Esophagus muscularis mucosa (tissue), 4 donors: Measurements from ENCODE around the gene ATG10. TPM values are rescaled to one million over a fixed set of nuclear protein-coding genes. Genes with fewer than 3 reads are reported as not detected.

ENCODE experiments used
- DNase-seq: peaks from one replicate; pipeline ENCODE4 v3.0.0-alpha.2; 2017; ENCODE audit errors: extremely low spot score
- H3K27ac ChIP-seq, 4 donors: fragments of 200-600 bp; sonication (generic); replicated peaks in 1 of 4; 1 replicate in 3 of 4; 2 replicates in 1 of 4; pipeline ENCODE4 v1.5.1; 2016 to 2019; ENCODE audit warnings: mild to moderate bottlenecking in 1 of 4
- H3K27me3 ChIP-seq, 4 donors: fragments of 200-600 bp; sonication (generic); one replicate each; pipeline versions ENCODE4 v1.5.1 to v1.6.0; 2016 to 2019
- H3K36me3 ChIP-seq, 4 donors: fragments of 200-600 bp; sonication (generic); one replicate each; pipeline ENCODE4 v1.5.1; 2016 to 2019
- H3K4me1 ChIP-seq, 4 donors: fragments of 200-600 bp; sonication (generic); one replicate each; pipeline ENCODE4 v1.5.1; 2016 to 2019
- H3K4me3 ChIP-seq, 4 donors: fragments of 200-600 bp; sonication (generic); 1 replicate in 2 of 4; 2 replicates in 2 of 4; pipeline ENCODE4 v1.5.1; 2016 to 2019; ENCODE audit warnings: mild to moderate bottlenecking in 4 of 4, moderate library complexity in 1 of 4
- H3K9me3 ChIP-seq, 4 donors: fragments of 200-600 bp; sonication (generic); 1 replicate in 3 of 4; 2 replicates in 1 of 4; pipeline ENCODE4 v1.5.1; 2016 to 2019
- CTCF ChIP-seq, 3 experiments: fragments of 200-600 bp in 2 of 3; fragments of 450-650 bp in 1 of 3; sonication (generic) in 2 of 3; IDR thresholded peaks; one replicate each; pipeline ENCODE4 v1.5.1; 2017 to 2019; ENCODE audit warnings: antibody characterized with exemption in 3 of 3, mild to moderate bottlenecking in 2 of 3, moderate library complexity in 1 of 3
- EP300 ChIP-seq: sonication (generic); formaldehyde crosslinking; IDR thresholded peaks from one replicate; pipeline ENCODE4 v1.6.1; 2017; ENCODE audit warnings: antibody characterized with exemption
- POLR2A ChIP-seq: fragments of 450-650 bp; IDR thresholded peaks from one replicate; pipeline ENCODE4 v1.6.1; 2017; ENCODE audit warnings: antibody characterized with exemption, moderate library complexity, mild to moderate bottlenecking, low read depth
- POLR2AphosphoS5 ChIP-seq, 2 donors: sonication (generic); formaldehyde crosslinking; IDR thresholded peaks; one replicate each; pipeline ENCODE4 v1.6.1; 2017; ENCODE audit warnings: antibody characterized with exemption in 2 of 2
- WGBS: methylation state at CpG from one replicate; pipeline ENCODE4 v1.1.5; 2018; 5-methylcytosine and 5-hydroxymethylcytosine counted together
- intact Hi-C: fragments of 100-400 bp; cut with DNase I; formaldehyde crosslinking; loops from one replicate; pipeline ENCODE4 v1.15.1; 2023
- total RNA-seq, 4 donors: library from RNA; depleted of rRNA; stranded (reverse); fragments of >200 nt; gene quantifications; one replicate each; pipeline versions ENCODE4 v1.1.0 to v1.2.1, GENCODE V29; 2016

Gene ATG10
- total RNA-seq, 4 donors from 2014 or later, result 5.2 to 9.1 (median 7.3) TPM

GRCh38 chr5:82168294-82168693 lies 196.5 kb downstream of the ATG10 start:
- no peaks in the 10 kb centered on the region for H3K27me3 ChIP-seq
- peaks cover 11 to 40% (median 25%) of the 10 kb centered on the region in 4 donors for H3K4me1 ChIP-seq
- no peaks in the 10 kb centered on the region for H3K36me3 ChIP-seq
- intact Hi-C loops, result loop anchor here (5.0 kb wide), 2 partner anchors 316 to 741 kb away; no protein-coding TSS in a partner anchor
- TF ChIP-seq EP300, result no peak
- TF ChIP-seq POLR2AphosphoS5 (IDR thresholded peaks at IDR 0.05), result no peak
- no peak for TF ChIP-seq CTCF (IDR thresholded peaks at IDR 0.05)
- no peaks in the 10 kb centered on the region for H3K9me3 ChIP-seq
- DNase-seq, result no peak
- no peak overlapping the region for H3K4me3 ChIP-seq
- no peak overlapping the region for H3K27ac ChIP-seq

- Histone ChIP-seq H3K27me3 (no peaks in the 10 kb centered on the region), H3K4me3 (no peak overlapping the region), H3K27ac (no peak overlapping the region), H3K36me3 (no peaks in the 10 kb centered on the region), H3K9me3 (no peaks in the 10 kb centered on the region), H3K4me1 (peaks cover 11 to 30% (median 24%) of the 10 kb centered on the region in 4 donors)
- intact Hi-C loops, result loop anchor here (5.0 kb wide), 2 partner anchors 318 to 743 kb away; no protein-coding TSS in a partner anchor
- WGBS, result 95% methylated on average over 1 of the region's 1 CpG
- DNase-seq, result no peak
- no peak for TF ChIP-seq POLR2AphosphoS5 (IDR thresholded peaks at IDR 0.05)
- no peak for TF ChIP-seq EP300
- TF ChIP-seq CTCF (IDR thresholded peaks at IDR 0.05), result no peak
- no peak for TF ChIP-seq POLR2A
These were observed 198.1 kb downstream of the ATG10 start for GRCh38 chr5:82169892-82170291.

GRCh38 chr5:82174128-82174918 lies 202.5 kb downstream of the ATG10 start:
- H3K27me3 ChIP-seq, result no peaks in the 10 kb centered on the region
- WGBS, result 48% methylated on average over 3 of the region's 3 CpGs
- H3K4me3 ChIP-seq, result no peak overlapping the region
- H3K36me3 ChIP-seq, result no peaks in the 10 kb centered on the region
- H3K4me1 ChIP-seq, result peaks cover 0 to 8% (median 3%) of the 10 kb centered on the region in 4 donors
- intact Hi-C loops, result no loop called here
- TF ChIP-seq POLR2A, result no peak
- TF ChIP-seq CTCF (IDR thresholded peaks at IDR 0.05), result peak; percentile 20 to 59 (median 32)
- no peak for DNase-seq
- no peak overlapping the region for H3K27ac ChIP-seq
- H3K9me3 ChIP-seq, result no peaks in the 10 kb centered on the region

- Histone ChIP-seq H3K4me1 (peaks cover 0 to 8% (median 3%) of the 10 kb centered on the region in 4 donors), H3K36me3 (peaks cover 0 to 3% (median 0%) of the 10 kb centered on the region in 4 donors), H3K4me3 (no peak overlapping the region), H3K27ac (no peak overlapping the region), H3K9me3 (no peaks in the 10 kb centered on the region), H3K27me3 (no peaks in the 10 kb centered on the region)
- TF ChIP-seq EP300, result no peak
- TF ChIP-seq POLR2AphosphoS5 (IDR thresholded peaks at IDR 0.05), result no peak
- no peak for TF ChIP-seq POLR2A
- no peak for TF ChIP-seq CTCF (IDR thresholded peaks at IDR 0.05)
- no peak for DNase-seq
- intact Hi-C loops, result no loop called here
- WGBS, result 94% methylated on average over 1 of the region's 1 CpG
These were observed 203.0 kb downstream of the ATG10 start for GRCh38 chr5:82174919-82175219.
